CD4-positive, alpha-beta T cell treated with Interleukin-15 for 4 hours (primary cell): ENCODE data around the gene SPECC1L.

Experiments used
- DNase-seq: peaks from one replicate; pipeline ENCODE4 v3.0.0-alpha.2; 2020; ENCODE audit warnings: low spot score

SPECC1L gene

DNA sequence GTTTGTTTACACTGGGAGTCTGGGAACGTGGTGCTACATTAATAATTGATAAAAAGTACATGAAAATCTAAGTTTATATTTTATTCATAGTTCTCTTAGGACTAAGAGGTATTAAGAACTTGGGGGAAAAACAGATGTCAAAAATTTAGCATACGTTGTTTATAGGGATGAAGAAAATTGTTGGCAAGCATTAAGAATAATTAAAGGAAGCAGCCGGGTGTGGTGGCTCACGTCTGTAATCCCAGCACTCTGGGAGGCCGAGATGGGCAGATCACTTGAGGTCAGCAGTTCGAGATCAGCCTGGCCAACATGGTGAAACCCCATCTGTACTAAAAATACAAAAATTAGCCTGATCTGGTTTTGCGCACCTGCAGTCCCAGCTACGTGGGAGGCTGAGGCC is 96.1 kb downstream of the SPECC1L start:
- no peak for DNase-seq

GRCh38 chr22:24367841-24368240 is 97.2 kb downstream of the SPECC1L start:
- DNase-seq: no peak

DNA sequence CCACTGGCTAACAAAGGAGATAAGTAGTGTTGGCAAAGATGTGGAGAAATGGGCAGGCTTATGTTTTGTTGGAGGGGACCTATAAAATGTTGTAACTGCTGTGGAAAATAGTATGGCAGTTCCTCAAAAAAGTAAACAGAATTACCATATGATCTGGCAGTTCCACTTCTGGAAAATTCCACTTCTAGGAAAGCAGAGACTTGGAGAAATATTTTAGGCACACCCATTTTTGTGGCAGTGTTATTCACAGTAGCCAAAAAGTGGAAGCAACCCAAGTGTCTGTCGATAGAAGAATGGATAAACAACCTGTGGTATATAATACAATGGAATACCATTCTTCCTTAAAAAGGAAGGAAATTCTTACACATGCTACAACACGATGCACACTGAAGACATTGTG is 99.8 kb downstream of the SPECC1L start:
- no peak for DNase-seq

DNA sequence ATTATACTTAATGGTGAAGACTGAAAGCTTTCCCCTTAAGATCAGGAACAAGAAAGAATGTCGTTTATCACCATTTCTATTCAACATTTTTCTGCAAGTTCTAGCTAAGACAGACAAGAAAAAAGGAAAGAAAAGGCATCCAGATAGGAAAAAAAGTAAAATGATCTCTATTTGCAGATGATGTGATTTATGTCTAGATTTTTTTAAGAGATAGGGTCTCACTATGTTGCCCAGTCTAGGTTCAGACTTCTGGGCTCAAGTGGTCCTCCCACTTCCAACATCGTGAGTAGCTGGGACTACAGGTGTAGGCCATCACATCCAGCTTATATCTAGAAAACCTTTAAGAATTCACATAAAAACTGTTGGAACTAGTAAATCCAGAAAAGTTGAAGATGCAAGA is 105.4 kb downstream of the SPECC1L start:
- DNase-seq: no peak

GRCh38 chr22:24376586-24376985 is 106.0 kb downstream of the SPECC1L start:
- no peak for DNase-seq

DNA sequence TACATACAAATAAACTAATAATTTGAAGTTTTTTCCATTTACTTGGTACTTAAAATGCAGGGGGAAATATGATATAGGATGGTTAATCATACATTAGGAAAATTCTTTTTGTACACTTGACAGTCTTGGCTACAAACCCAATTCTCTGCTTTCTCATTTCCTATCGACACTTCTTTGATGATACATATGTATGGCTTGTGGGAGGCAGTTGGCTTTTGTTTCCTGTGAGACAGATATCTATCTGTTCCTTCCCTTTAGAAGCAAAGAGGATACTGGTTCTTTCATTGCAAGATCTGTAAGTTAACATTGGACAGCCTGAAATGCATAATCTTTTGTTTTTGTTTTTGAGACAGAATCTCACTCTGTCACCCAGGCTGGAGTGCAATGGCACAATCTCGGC is 108.9 kb downstream of the SPECC1L start:
- no peak for DNase-seq

GRCh38 chr22:24380220-24380904 is 109.7 kb downstream of the SPECC1L start:
- DNase-seq: no peak

DNA sequence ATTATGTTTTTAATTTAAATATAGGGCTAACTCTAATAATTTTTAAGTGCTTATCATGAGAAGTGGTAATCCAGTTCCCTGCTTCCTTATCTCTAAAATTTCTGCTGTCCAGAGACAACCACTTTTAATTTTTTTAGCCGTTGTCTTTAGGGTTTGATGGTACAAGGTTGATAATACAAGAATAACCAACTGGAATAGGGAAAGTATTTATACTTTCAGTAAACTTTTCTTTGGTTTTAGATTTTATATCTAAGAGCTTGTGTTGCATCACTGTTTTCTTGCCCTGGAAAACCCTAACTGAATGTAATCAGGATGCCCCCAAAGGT is 110.2 kb downstream of the SPECC1L start:
- no peak for DNase-seq

DNA sequence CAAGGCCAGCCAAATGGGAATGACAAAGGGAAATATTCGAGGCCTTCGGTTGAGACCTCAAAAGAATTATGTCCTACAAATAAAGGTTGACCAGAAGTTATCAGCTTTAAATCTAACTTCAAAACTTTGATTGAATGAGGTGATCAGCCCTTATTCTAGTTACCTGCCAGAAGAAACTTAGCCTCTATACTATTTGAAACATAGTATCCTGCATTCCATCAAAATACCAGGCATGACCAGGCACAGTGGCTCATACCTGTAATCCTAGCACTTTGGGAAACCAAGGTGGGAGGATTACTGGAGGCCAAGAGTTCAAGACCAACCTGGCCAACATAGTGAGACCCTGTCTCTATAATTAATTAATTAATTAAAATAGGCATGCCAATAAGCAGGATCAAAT is 112.4 kb downstream of the SPECC1L start:
- DNase-seq: no peak

DNA sequence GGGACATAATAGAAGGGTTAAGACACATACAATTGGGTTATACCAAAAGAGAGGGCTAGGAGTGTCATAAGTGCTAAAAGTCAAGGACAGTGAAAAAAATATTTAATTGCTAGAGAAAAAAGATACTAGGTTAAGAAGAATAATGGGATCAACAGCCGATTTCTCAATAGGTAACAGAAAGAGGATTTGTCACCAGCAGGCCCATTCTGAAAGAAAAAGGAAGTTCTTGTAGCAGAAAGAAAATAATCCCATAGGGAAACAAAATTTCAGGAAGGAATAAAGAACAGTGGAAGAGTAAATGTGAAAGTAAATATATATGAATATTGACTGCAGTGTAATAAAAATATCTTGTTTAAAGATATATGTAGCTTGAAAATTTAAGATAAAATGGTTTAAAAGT is 113.5 kb downstream of the SPECC1L start:
- DNase-seq: no peak

GRCh38 chr22:24386937-24387471 is 116.4 kb downstream of the SPECC1L start:
- DNase-seq: no peak

DNA sequence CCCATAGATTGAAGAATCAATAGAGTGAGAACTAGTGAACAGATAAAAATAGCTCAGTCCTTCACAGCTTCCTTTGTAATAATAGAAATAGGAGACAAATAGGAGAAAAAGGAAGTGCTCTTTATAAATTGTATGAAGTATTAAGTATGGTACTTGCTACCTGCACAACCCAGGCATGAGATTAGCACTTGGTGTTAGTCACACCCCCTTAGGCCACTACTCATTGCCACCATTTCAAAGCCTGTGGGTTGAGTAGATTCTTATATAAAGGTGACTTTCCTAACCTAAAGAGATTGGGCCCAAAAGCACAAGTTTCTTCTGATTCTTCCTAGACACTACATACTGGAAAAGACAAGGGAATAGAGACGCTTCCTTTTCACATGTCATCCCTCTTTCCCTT is 119.0 kb downstream of the SPECC1L start:
- no peak for DNase-seq

- no peak for DNase-seq
Observed at GRCh38 chr22:24390156-24390555, 119.5 kb downstream of the SPECC1L start.

DNA sequence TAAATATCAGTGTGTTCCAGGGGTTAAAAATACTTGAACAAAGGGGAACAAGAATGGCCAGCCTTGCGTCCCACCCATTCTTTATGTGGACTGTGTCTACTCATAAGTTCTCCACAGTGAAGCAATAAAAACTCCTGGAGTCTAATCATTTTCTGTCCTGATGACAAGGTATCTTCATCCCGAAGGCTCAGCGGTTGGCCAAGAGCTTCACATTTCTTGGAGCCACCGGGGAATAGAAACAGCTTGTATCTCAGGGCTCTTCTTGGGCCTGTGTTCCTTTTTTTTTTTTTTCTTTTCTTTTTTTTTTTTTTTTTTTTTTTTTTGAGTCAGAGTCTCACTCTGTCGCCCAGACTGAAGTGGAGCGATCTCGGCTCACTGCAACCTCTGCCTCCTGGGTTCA is 119.9 kb downstream of the SPECC1L start:
- DNase-seq: no peak

DNA sequence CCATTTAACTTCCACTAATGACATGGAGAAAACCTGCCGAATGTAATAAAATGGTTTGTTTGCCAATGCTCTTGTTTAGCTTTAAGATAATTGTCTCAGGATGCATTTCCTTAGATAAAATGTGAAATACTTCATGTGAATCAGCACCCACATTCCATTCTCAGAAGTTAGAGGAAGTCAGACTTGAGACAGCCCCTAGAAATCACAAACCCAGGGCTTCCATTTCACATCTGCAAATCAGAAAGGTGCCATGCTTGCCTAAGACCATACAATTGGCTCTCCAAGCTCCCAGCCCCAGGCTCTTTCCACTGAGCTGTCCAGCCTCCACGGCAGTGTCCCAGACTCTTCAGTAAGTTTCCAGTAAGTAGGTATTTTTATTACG is 121.2 kb downstream of the SPECC1L start:
- DNase-seq: no peak

DNA sequence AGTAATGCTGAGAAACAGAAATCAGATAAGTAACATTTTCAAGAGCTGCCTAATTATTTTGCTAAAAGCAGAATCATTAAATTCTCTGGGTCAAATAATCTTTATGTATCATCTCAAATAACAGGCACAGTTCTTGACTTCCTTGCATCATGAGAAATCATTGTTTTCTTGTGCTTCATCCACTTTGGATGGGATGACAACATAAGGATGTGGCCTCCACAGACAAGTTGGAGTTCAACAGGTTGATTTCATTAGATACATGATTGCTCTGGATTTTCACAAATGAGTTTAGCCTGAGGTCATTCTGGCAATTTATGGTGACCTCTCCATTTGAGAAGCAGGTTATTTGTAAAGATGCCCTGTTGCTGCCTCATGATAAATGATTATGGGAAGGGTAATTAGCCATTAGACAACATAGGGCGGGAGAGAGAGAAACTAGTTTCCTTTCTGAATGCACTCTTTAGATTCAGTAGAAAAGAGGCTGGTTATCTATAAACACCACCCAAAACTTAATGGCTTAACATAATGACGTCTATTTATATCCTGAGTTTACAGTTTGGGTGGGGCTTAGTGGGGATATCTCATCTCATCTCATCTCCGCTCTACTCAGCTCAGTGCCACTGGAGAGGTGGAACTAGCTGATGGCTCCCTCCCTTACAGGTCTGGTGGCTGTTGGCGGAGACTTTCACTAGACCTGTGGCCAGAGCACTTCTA is 121.7 kb downstream of the SPECC1L start:
- no peak for DNase-seq

GRCh38 chr22:24393012-24393559 is 122.5 kb downstream of the SPECC1L start:
- DNase-seq: no peak

GRCh38 chr22:24393848-24394247 is 123.2 kb downstream of the SPECC1L start:
- DNase-seq: no peak

DNA sequence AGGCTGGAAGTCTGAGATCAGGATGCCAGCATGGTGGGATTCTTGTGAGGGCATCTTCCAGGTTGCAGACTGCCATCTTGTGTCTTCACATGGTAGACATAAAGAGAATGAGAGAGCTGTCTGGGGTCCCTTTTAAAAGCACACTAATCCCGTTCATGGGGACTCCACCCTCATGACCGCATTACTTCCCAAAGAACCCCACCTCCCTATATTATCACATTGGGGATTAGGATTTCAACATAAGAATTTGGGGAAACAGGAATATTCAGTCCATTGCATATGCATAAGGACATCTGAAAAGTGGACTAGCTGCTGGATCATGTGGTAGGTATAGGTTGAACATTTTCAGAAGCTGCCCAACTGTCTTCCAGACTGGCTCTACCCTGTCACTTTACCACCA is 123.6 kb downstream of the SPECC1L start:
- no peak for DNase-seq

GRCh38 chr22:24398409-24398808 is 127.8 kb downstream of the SPECC1L start:
- DNase-seq: no peak

DNA sequence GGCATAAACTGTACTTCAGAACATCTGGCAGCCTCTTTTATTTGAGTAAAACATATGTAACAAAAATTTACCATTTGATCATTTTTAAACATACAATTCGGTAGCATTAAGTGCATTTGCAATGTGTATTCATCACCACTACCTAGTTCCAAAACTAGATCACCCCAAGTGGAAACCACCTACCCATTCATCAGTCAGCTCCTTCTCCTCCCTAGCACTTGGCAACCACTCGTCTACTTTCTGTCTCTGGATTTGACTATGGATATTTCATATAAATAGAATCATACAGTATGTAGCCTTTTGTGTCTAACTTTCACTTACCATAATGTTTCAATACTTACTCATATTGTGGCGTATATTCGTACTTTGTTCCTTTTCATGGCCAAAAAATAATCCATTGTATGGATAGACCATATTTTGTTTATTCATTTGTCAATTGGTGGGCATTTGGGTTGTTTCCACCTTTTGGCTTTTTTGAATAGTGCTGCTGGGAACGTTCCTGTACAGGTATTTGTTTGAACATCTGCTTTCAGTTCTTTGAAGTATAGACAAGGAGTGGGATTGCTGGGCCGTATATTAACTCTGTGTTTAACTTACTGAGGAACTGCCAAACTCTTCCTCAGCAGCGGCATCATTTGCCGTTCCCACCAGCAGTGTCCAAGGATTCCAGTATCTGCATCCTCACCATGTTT is 129.5 kb downstream of the SPECC1L start:
- no peak for DNase-seq

DNA sequence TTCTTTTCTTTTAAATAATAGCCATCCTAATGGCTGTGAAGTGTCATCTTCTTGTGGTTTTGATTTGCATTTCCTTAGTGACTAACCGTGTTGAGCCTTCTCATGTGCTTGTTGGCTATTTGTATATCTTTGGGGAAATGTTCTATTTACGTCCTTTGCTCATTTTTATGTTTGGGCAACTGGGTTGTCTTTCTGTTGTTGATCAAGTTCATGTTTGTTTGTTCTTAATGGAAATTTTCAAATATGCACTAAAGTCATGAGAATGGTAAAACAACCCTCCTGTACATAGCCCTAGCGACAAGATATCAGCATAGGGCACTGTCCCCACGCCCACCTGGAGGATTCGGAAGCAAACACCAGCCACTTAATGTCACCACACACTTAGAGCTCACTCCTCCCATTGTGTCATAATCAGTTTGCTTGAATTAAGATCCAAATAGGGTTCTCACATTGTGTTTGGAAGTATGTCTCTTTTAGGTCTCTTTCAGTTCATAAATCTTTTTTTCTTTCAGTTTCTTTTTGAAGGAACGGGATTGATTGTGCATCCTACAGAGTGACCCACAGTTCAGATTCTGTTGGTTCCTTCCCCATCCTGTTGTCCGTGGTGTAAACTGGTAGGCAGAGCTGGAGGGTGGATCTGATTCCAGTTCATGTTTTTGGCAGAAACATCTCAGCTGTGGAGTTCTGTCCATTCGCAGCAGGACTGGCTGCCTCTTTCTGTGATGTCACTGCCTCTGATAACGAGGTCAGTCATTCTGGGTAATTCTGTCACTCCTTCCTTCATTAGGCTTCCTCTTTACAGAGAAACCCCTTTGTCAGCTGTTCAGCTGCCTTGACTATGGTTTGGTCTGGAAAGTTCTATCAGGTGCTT is 130.3 kb downstream of the SPECC1L start:
- DNase-seq: no peak
